HepG2 (cell line): ENCODE measurements around the gene LBX2. TPM values are rescaled to one million over a fixed set of nuclear protein-coding genes. Genes with fewer than 3 reads are reported as not detected.

Experiments
- AGO2 ChIP-seq: fragments of 200-400 bp; formaldehyde crosslinking; optimal IDR thresholded peaks from 2 replicates; pipeline ENCODE3; 2017; ENCODE audit warnings: mild to moderate bottlenecking, low read depth, low read length, moderate library complexity
- CHCHD3 ChIP-seq: sonication (generic); formaldehyde crosslinking; IDR thresholded peaks from 2 replicates; pipeline ENCODE4 v1.8.0; 2022; ENCODE audit warnings: mild to moderate bottlenecking, missing genetic modification reagents, moderate library complexity
- HOMEZ ChIP-seq: IDR thresholded peaks from 2 replicates; pipeline ENCODE4 v1.6.1; 2016; ENCODE audit warnings: low read depth
- HOXA3 ChIP-seq: sonication (generic); formaldehyde crosslinking; IDR thresholded peaks from 2 replicates; pipeline ENCODE4 v1.5.0; 2020; ENCODE audit warnings: missing genetic modification reagents
- KDM3A ChIP-seq: IDR thresholded peaks from 2 replicates; pipeline ENCODE4 v1.6.1; 2018; ENCODE audit warnings: low read depth, missing compliant biosample characterization
- NRL ChIP-seq: sonication (generic); formaldehyde crosslinking; IDR thresholded peaks from 2 replicates; pipeline ENCODE4 v1.5.0; 2020; ENCODE audit warnings: missing genetic modification reagents, mild to moderate bottlenecking, moderate library complexity, borderline replicate concordance
- PRDM4 ChIP-seq: sonication (generic); formaldehyde crosslinking; IDR thresholded peaks from 2 replicates; pipeline ENCODE4 v1.9.0; 2021; ENCODE audit warnings: missing genetic modification reagents, borderline replicate concordance
- RNF2 ChIP-seq: fragments of 450-650 bp; conservative IDR thresholded peaks from 2 replicates; pipeline ENCODE4 v1.6.1; 2016; ENCODE audit warnings: low read depth
- XBP1 ChIP-seq: sonication (generic); formaldehyde crosslinking; IDR thresholded peaks from 2 replicates; pipeline ENCODE4 v1.5.0; 2020; ENCODE audit warnings: missing genetic modification reagents
- ZBTB7A ChIP-seq: sonication (generic); formaldehyde crosslinking; IDR thresholded peaks from 2 replicates; pipeline ENCODE4 v1.8.0; 2022; ENCODE audit warnings: mild to moderate bottlenecking, missing genetic modification reagents
- ZFP62 ChIP-seq: sonication (generic); formaldehyde crosslinking; IDR thresholded peaks from 2 replicates; pipeline ENCODE4 v1.4.0; 2020; ENCODE audit warnings: missing genetic modification reagents
- ZFYVE20 ChIP-seq: sonication (generic); formaldehyde crosslinking; IDR thresholded peaks from 2 replicates; pipeline ENCODE4 v1.8.0; 2023; ENCODE audit warnings: low read depth, mild to moderate bottlenecking, moderate library complexity, missing genetic modification reagents, borderline replicate concordance
- ZNF33B ChIP-seq: sonication (generic); formaldehyde crosslinking; IDR thresholded peaks from 2 replicates; pipeline ENCODE4 v1.5.1; 2020; ENCODE audit warnings: mild to moderate bottlenecking, missing genetic modification reagents
- ZNF678 ChIP-seq: sonication (generic); formaldehyde crosslinking; IDR thresholded peaks from 2 replicates; pipeline ENCODE4 v1.4.0; 2020; ENCODE audit warnings: mild to moderate bottlenecking, missing genetic modification reagents
- ZNF704 ChIP-seq: sonication (generic); formaldehyde crosslinking; IDR thresholded peaks from 2 replicates; pipeline ENCODE4 v1.8.1; 2023; ENCODE audit warnings: mild to moderate bottlenecking, inconsistent platforms, moderate library complexity, missing genetic modification reagents, borderline replicate concordance
- ZNF709 ChIP-seq: sonication (generic); formaldehyde crosslinking; IDR thresholded peaks from 2 replicates; pipeline ENCODE4 v1.5.0; 2020; ENCODE audit warnings: mild to moderate bottlenecking, missing genetic modification reagents
- ZNF710 ChIP-seq: sonication (generic); formaldehyde crosslinking; IDR thresholded peaks from 2 replicates; pipeline ENCODE4 v1.5.0; 2020; ENCODE audit warnings: mild to moderate bottlenecking, missing genetic modification reagents, borderline replicate concordance
- ZNF800 ChIP-seq: sonication (generic); formaldehyde crosslinking; IDR thresholded peaks from 2 replicates; pipeline ENCODE4 v1.4.0; 2020; ENCODE audit warnings: missing genetic modification reagents
- ZSCAN22 ChIP-seq: sonication (generic); formaldehyde crosslinking; IDR thresholded peaks from 2 replicates; pipeline ENCODE4 v1.4.0; 2020; ENCODE audit warnings: mild to moderate bottlenecking, missing genetic modification reagents
- polyA plus RNA-seq, 8 experiments: library from polyadenylated mRNA; depleted of rRNA in 3 of 8; stranded (reverse) in 7 of 8; unstranded in 1 of 8; fragments of >200 nt; fragmentation: Illumina TruSeq in 4 of 8; extraction: Trizol in 4 of 8; gene quantifications; 2 replicates each; pipeline versions ENCODE4 v1.2.1 to v1.2.3, GENCODE V29; 2011 to 2016; ENCODE audit warnings: low read depth in 4 of 8, missing spikeins in 1 of 8, mixed read lengths in 1 of 8; ENCODE audit not compliant: insufficient read depth in 1 of 8
- total RNA-seq, 5 experiments: library from RNA; depleted of rRNA; stranded (reverse); fragments of >200 nt; fragmentation: Illumina TruSeq; extraction: Trizol; gene quantifications; 2 replicates each; pipeline ENCODE4 v1.2.3, GENCODE V29; 2016; ENCODE audit warnings: low read depth in 1 of 5

Gene LBX2
- total and polyA plus RNA-seq, 2 of the 13 experiments (the other 11 are each of a cell fraction or from before 2014, with no cell fraction given): 6.4 to 8.1 TPM

- TF ChIP-seq PRDM4 (0 out of 2 replicates have a peak, but pooled peaks have one; percentile 15), KDM3A (peak; percentile 3; the same call in 1 of the 2 replicates), XBP1 (CRISPR knock-in tag) (no peak), ZNF33B (CRISPR knock-in tag) (peak; percentile 71; the same call in 1 of the 2 replicates), ZNF800 (peak; percentile 86), ZNF709 (CRISPR knock-in tag) (peak; percentile 11; the same call in 1 of the 2 replicates), ZNF710 (peak; percentile 57; the same call in 1 of the 2 replicates), CHCHD3 (0 out of 2 replicates have a peak, but pooled peaks have one; percentile 59), RNF2 (0 out of 2 replicates have a peak, but pooled peaks have one; percentile 43), HOMEZ (CRISPR knock-in tag) (no peak; the same call in 1 of the 2 replicates), ZSCAN22 (peak; percentile 53; the same call in 1 of the 2 replicates), ZNF678 (CRISPR knock-in tag) (no peak; the same call in 1 of the 2 replicates), AGO2 (peak; percentile 94), HOXA3 (peak; percentile 84), ZNF704 (CRISPR knock-in tag) (peak; percentile 72), ZFYVE20 (CRISPR knock-in tag) (0 out of 2 replicates have a peak, but pooled peaks have one; percentile 78), ZFP62 (CRISPR knock-in tag) (no peak), ZBTB7A (CRISPR knock-in tag) (no peak; the same call in 1 of the 2 replicates), NRL (CRISPR knock-in tag) (peak; percentile 82; the same call in 1 of the 2 replicates)
Measured at GRCh38 chr2:74481961-74482800, 17.2 kb downstream of the LBX2 start (continued).
